Esophagus squamous epithelium (tissue), 4 donors: Measurements from ENCODE around the gene CPA5.

Source experiments
- CTCF ChIP-seq, 6 experiments: fragments of 450-650 bp in 4 of 6; fragments of 200-600 bp in 2 of 6; sonication (generic) in 2 of 6; IDR thresholded peaks; one replicate each; pipeline ENCODE4 v1.5.1; 2016 to 2019; ENCODE audit warnings: antibody characterized with exemption in 6 of 6, mild to moderate bottlenecking in 4 of 6, moderate library complexity in 4 of 6
- POLR2A ChIP-seq, 4 donors: fragments of 450-650 bp; IDR thresholded peaks; one replicate each; pipeline ENCODE4 v1.6.1; 2017; ENCODE audit warnings: antibody characterized with exemption in 4 of 4, mild to moderate bottlenecking in 4 of 4, moderate library complexity in 3 of 4

- TF ChIP-seq CTCF (IDR thresholded peaks at IDR 0.05), result no peak
- no peak for TF ChIP-seq POLR2A (IDR thresholded peaks at IDR 0.05)
These were observed 39.7 kb upstream of the CPA5 start for GRCh38 chr7:130304878-130305277.
